GM19468 (cell line): ENCODE data around the gene ACACB.

ENCODE experiments used
- ATAC-seq: cut with Tn5 transposase; IDR thresholded peaks from one replicate; pipeline ENCODE4 v1.9.1; 2021; ENCODE audit warnings: mild to moderate bottlenecking, moderate library complexity, moderate number of reproducible peaks; ENCODE audit not compliant: unreplicated experiment; ENCODE audit errors: extremely low read depth

The ACACB gene

DNA sequence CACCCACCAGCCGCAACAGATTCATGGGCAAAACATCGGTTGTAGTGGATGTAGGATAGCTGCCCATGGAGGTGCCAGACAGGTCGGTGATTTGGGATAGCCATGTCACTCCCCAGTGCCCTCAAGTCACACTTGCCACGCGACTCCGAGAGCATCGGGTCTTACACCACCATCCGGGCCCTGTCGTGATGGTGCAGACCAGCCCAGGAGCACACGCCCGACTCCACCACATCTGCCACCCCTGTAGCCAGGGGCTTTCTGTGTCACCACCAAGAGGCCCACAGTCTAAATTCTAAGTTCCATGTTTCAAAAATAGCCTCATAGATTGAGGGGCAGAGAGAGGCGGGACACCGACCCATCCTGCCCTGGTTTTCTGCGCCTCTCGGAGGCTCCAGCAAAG lies 174.7 kb downstream of the ACACB start:
- ATAC-seq: no peak

DNA sequence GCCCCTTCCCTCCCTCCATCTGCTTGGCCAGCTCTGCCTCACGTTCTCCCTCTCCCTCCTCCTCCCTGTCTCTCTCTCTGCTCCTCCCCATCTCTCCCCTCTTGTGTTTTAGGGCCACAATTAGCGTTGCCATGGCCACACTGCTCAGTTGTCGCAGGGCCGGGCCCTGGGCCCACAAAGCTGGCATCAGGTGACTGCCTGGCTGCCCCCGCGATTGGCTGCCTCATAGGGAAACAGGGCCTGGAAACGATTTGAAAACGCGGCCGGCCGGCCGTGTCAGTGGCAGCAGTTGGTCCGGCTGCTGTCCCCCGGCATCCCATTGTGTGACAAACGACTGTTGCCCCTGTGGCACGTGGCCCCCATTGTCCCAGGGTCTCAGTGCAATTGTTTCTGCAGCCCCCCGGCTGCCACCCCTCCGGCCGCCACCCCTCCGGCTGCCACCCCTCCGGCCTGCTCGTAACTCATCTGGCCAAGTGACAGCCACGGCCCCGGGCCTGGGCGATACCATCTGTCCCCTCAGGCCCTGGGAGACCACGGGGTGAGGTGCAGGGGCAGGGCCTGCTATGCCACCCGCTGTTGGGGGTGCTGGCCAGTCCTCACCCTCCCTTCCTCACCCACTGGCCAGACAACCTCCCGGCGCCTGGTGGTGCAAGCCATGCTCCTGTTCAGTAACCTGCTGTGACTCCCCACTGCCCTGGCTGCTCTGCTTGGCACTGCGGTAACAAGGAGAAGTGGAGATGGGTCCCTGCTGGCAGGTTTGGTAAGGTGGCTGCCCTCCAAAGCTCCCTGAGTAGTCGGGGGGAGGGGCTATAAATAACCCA lies 175.3 kb downstream of the ACACB start:
- no peak for ATAC-seq

DNA sequence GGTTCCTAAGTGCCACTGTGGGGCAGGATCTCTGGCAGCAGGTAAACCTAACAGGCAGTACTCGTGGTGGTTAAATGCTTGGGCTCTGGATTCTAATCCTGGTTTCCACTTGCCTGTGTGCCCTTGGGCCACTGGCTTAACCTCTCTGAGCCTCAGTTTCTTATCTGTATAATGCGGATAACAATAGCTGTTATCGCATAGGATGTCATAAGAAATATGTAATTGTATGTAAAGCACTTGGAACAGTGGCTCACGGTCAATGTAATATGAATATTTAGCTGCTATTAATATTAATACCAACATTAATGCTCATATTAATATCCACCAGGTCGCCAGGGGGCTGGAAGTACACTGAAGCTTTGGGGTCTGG lies 175.9 kb downstream of the ACACB start:
- no peak for ATAC-seq

DNA sequence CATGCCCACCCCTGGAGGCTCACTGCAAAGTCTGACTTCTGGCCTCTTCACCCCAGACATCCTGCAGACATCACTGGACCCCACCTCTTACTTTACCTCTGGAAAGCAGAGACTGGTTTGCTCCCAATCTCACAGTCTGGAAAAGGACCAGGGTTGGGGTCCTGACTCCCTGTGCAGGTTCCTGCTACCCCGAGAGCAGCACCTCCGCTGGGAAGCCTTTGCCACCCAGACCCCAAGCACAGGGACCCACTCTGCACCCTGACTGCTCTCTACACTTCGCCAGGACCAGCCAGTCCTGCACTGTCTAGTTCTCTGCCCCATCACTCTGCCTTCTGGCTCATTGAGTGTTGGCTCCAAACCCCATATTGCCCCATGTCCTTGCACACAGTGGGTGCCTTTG lies 176.7 kb downstream of the ACACB start:
- no peak for ATAC-seq

DNA sequence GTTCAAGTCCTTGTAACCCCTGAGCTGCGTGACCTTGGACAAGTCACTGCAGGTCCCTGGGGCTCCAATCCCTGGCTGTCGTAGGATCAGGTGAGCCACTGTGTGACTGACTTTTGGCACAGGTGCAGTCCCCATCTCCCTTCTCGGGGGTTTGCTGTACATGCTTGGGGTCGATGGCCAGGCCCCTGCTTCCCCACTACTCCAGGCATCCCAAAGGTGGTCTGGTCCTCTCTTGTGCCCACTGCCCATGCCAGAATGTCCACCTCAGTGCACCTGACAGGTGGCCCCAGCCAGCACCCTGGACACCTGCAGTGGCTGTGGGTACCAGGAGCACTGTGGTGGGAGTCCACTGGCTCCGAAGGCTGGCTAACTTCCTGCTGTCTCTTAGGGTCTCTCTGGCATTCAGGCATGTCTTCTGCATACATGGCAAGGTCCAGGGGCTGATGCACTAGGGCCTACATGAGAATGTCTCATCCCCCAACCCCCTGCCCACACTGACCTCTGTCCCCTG lies 178.0 kb downstream of the ACACB start:
- no peak for ATAC-seq

DNA sequence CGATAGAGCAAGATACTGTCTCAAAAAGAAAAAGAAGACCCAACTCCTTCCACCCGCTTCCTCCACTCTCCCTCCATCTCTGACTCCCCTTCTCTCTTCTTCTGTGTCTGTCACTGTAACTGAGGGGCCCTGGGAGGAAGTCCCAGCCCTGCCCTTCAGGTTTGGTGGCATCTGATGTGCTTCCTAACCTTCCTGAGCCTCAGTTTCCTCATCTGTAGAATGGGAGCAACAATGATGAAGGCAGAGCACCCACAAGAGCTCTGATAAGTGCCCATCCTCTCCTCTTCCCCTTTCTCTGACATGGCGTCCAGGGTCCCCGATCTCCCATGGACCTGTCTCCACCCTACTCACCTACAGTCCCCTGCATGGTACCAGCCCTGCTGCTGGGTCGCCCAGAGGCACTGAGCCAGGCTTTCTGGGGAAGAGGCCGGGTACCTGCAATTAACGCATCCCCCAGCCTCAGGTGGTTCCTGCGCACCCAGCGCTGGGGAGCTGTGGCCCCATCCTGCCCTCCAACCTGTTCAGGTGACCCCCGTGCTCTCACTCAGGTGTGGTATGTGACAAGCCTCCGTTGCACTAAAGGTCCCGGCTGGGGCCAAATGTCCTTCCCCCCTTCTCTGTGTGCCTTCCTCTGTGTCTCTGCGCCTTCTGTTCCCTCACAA lies 179.5 kb downstream of the ACACB start:
- ATAC-seq: no peak

DNA sequence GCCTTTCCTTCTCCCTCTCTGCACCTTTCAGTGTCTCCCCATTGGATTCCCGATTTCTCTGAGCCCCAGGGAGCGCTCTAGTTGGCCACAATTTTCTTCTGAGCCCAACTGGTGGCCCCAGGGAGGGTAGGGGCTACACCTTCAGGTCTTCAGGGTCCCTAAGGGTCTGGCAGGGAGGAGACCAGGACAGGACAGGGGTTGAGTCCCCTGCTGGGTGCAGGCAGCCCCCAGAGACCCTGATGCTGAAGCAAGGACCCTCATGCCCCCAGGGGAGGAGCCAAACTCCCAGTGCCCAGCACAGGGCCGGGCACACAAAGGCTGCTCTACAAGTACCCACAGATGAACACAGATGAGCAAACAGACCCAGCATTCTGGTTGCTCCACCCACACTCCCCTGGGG lies 180.0 kb downstream of the ACACB start:
- ATAC-seq: no peak

DNA sequence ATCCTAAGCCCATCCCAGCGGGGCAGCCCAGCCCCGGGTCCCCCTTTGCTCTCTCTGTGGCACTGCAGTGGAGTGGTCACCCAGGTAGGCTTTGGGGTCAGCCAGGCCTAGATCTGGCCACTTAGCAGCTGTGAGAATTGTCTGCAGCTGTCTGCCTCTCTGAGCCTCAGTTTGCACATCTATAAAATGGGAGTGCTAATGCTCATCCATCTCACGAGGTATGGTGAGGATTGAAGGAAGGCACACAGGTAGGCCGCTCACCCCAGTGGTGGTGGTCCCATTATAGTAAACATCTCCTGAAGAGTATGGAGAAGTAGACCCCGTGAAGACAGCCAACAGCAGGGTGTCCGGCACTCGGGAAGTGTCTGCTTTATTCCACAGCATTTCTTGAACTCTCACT lies 183.5 kb downstream of the ACACB start:
- ATAC-seq: no peak

DNA sequence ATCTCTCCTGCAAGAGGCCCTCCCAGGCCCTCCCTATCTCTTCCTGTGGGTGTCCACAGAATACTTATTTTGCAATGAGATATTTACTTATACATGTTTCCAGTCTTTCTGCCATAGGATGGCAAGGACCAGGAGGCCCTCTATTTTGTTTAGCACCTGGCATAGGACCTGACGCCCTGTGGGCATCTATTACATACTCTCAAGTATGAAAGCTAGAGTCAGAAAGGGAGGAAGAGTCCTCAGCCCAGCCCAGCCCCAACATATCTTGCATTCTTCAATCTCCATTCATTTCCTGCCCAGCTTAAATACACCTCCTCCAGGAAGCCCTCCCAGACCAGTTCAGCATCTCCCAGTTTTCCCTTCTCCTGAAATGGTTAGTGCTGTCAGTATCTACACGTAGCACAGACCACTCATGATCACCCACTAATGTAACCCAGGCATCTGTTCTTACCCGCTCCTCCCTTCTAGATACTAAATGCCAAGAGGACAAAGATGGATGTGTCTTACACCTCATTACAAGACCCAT lies 185.3 kb downstream of the ACACB start:
- ATAC-seq: no peak

DNA sequence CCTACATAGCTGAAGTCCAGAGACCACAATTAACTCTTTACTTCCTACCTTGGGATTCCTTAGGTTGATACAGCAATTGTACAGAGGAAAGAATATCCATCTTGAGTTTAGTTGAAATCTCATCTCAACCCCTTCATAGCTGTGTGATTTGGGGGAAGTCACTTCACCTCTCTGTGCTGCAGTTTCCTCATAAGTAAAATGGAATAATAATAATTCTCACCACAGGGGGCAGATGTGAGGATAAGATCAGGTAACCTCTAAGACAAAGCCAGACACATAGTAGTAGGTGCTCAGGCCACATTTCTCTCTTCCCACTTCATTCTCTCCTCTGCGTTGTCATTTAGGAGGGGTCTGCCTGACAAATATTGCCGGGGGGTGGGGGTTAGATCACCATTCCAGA lies 186.0 kb downstream of the ACACB start:
- ATAC-seq: no peak

DNA sequence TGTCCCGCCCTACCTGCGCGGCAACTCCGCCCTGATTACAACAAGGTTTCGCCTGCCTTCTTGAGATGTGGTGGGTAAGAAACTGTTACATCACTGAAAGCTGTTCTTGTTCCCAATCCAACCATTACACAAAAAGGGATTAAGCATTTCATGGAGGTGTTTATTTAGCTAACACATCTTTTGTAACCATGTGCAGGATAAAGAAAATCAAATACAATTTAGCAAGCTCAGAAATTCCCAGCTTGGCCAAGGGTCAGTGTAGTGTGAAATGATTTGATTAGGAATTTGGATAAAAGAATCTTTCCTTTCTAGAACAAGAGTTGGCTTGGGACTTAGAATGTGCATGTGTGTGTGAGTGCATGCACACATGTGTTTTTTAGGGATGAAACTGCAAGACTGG lies 186.4 kb downstream of the ACACB start:
- ATAC-seq: no peak

DNA sequence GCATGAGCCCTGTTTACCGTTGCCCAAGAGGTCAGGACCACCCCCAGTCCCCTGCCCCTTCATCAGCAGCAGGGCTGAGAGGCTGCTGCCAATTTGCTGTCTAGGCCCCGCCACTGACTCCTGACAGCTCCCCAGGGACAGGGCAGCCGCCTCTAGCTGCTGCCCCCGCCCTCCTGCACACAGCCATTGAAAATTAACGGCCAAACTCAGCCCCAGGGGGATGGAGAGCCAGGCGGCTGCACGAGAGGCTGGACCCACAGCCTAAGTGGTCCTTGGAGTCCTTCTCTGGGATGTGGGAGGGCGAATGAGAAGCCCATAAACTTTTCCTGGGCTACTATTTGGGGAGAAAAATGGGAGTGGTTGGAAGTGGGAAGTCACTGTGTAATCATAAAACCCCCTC lies 188.1 kb downstream of the ACACB start:
- no peak for ATAC-seq

DNA sequence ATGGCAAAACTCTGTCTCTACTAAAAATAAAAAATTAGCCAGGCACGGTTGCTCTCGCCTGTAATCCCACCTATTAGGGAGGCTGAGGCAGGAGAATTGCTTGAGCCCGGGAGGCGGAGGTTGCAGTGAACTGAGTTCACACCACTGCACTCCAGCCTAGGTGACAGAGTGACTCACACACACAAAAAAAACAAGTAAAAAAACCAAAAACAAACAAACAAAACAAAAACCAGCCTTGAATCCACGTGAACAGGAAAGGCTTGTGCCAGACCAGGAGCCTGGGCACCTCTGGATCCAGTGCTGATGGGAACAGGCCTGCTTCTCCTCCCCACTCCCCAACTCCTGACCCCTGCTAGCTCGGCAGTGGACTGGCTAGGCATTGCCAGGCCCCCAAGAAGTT lies 189.2 kb downstream of the ACACB start:
- ATAC-seq: no peak

DNA sequence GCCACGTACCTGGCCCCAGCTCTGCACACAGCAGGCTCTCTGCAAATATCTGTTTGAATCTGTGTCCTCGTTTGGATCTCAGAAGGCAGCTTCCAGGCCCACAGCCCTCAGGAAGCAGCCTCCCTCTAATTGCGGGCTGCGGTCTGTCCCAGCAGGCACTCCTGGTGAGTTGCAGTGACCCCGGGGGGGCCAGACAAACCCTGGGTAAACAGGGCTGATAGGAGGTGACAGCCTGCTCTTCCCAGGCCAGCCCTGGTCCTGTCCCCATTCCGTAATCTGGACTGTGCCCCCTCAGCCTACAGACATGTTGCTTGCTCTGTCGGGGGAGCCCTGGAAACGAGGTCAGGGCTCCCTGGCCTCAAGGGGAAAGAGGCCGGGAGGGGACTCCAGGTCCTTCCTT lies 190.7 kb downstream of the ACACB start:
- no peak for ATAC-seq

DNA sequence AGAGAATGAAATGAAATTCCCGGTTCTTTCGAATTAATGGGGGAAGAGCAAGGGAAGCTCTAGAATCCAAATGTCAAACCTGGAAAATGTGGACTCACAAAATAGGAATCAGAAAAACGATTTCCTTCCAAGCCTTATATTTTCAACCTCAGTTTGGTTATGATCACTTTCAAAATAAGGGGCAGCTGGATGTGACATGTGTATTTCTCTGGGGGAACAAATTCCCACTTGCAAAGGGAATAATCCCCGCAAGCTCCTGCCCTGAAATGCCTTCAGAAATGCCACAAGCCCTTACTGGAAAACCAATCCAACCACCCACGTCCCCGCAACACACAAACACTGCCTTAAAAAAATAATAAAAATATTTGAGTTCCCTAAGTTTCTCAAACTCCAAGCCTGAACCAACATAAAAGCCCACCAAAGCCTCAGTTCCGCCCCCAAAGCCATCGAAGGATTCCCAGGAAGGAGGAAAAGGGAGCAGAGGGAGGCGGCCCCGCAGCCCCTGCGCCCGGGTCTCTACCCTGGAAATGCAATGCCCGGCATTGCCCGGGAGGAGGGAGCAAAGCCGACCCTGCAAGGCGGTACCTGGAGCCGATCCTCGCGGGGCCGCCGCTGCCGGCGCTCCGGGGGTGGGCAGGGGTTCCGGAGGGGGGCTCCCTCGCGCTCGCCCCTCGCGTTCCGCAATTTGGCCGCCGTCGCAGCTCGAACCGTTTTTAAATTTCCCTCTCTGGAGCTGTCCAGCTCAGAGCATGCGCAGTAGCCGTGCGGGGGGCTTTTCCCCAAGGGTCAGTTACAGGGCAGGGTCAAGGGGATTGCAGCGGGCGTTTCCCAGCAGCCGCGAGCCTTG lies 192.4 kb downstream of the ACACB start, which contains the start of gene FOXN4:
FOXN4 (minus strand) TSS at position 751 of the 847 bp plus-strand sequence. CDS start 963 bp downstream, outside the sequence.
- no peak for ATAC-seq

DNA sequence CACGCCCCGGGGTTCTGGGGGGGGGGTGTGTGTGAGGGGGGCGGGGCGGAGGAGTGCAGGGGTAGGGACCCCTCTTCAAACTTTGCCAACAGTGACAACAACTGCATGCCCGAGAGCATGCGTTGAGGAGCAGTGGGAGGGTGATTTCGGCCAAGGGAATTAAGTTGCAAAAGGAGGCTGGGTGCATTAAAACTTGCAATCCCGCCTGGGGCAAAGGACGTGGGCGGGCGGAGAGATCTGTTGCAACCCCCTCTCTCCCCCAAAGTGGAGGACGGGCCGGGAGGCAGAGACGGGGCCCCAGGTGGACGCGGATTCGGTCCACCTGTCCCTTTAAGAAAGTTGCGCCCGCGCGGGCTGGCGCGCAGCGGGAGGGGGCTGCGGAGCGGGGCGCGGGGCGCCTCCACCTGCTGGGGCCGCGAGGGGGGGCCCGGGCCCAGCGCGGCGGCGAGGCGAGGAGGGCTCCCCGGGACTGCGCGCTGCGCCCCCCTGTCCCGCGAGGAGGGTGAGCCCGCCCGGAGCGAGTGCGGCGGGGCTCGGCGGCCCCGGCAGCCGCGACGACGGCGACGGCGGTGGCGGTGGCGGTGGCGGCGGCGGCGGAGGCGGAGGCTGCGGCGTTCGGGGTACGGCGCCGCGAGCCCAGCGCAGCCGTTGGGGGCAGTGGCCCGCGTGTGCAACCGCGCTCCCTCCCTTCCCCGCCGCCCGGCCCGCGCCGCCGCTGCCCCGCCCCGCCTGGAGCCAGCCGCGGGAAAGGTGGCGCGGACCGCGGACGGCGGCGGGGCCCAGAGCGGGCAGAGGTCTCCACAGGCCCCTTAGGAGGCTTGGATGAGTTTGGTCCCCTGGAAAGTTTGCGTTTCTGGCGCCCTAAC lies 193.2 kb downstream of the ACACB start:
- ATAC-seq: no peak

DNA sequence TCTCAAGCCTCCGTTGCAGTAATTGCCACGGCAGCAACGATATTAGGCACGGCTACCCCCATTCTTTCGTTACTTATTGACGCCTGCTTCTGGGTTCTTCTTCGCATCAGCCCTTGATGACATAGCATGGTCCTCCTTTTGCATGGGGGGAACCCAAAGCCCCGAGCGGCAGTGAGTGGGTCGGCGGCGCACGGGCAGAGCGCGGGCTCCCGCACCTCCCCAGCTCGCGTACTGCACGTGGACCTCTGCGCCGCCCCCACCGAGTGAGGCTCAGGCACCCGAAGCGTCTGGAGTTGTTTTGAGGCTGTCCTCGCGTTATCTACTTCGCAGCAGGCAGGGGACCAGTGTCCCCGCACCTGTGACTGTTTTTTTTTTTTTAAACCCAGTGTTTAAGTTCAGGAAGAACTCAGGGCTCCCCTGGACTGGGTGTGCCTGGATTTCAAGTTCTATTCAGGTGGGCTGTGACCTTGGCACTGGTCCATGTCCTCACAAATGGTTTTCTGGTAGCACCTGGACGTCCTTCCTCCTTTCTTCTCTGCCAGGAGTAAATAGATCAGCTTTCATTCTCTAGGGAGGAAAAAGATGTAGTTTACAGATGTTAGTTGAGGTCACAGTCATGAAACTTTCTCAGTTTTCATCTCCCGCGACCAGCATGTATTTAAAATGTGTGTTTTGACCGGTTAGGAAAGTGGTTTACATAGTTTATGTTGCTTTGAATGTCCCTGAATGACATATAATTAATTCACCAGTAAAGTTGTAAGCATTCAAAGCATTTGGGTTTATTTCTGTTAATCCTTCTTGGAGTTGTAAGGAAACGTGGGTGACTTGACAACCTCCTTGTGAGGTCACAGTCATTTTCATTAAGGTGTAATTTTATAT lies 194.1 kb downstream of the ACACB start:
- ATAC-seq: no peak
